H9 (cell line): ENCODE measurements around the gene PTPRR. TPM values are rescaled to one million over a fixed set of nuclear protein-coding genes. Genes with fewer than 3 reads are reported as not detected.

Source experiments
- DNase-seq: peaks from one replicate; pipeline ENCODE4 v3.0.0-alpha.2; 2017
- H2AFZ ChIP-seq: one replicate; pipeline ENCODE4 v1.6.1; 2013; ENCODE audit warnings: mild to moderate bottlenecking, low read length, control low read depth, moderate library complexity
- H2AK5ac ChIP-seq: 2 replicates; pipeline ENCODE4 v1.6.1; 2013; ENCODE audit warnings: low read length, control low read depth, mixed read lengths; ENCODE audit not compliant: insufficient read length
- H2BK120ac ChIP-seq: one replicate; pipeline ENCODE4 v1.6.1; 2013; ENCODE audit warnings: low read depth, mild to moderate bottlenecking, low read length, control low read depth, inconsistent platforms; ENCODE audit not compliant: poor library complexity, severe bottlenecking
- H2BK12ac ChIP-seq: 2 replicates; pipeline ENCODE4 v1.6.1; 2013; ENCODE audit warnings: low read length, control low read depth, mixed read lengths, low read depth; ENCODE audit not compliant: insufficient read length
- H2BK15ac ChIP-seq: 2 replicates; pipeline ENCODE4 v1.6.1; 2013; ENCODE audit warnings: low read depth, low read length, control low read depth
- H2BK20ac ChIP-seq: one replicate; pipeline ENCODE4 v1.6.1; 2013; ENCODE audit warnings: low read depth, mild to moderate bottlenecking, low read length, control low read depth, inconsistent platforms; ENCODE audit not compliant: poor library complexity, severe bottlenecking
- H2BK5ac ChIP-seq: 2 replicates; pipeline ENCODE4 v1.6.1; 2013; ENCODE audit warnings: low read length, control low read depth, mixed read lengths; ENCODE audit not compliant: insufficient read length
- H3K14ac ChIP-seq: 2 replicates; pipeline ENCODE4 v1.6.1; 2013; ENCODE audit warnings: low read length, control low read depth; ENCODE audit not compliant: insufficient read depth
- H3K18ac ChIP-seq: 2 replicates; pipeline ENCODE4 v1.6.1; 2013; ENCODE audit warnings: low read depth, mild to moderate bottlenecking, mixed read lengths, low read length, control low read depth; ENCODE audit not compliant: insufficient read length
- H3K23ac ChIP-seq: 2 replicates; pipeline ENCODE4 v1.6.1; 2013; ENCODE audit warnings: low read length, control low read depth, mixed read lengths, low read depth; ENCODE audit not compliant: insufficient read length
- H3K23me2 ChIP-seq: 2 replicates; pipeline ENCODE4 v1.6.1; 2013; ENCODE audit warnings: low read depth, mild to moderate bottlenecking, mixed read lengths, low read length, control low read depth; ENCODE audit not compliant: insufficient read length, poor library complexity, severe bottlenecking
- H3K27ac ChIP-seq: 2 replicates; pipeline ENCODE4 v1.5.1; 2013; ENCODE audit warnings: low read length, control low read depth, mixed read lengths, low read depth; ENCODE audit not compliant: insufficient read length
- H3K27me3 ChIP-seq: 2 replicates; pipeline ENCODE4 v1.6.1; 2013; ENCODE audit warnings: low read length, control low read depth, inconsistent platforms; ENCODE audit not compliant: insufficient read depth
- H3K4ac ChIP-seq: 2 replicates; pipeline ENCODE4 v1.6.1; 2013; ENCODE audit warnings: low read depth, mild to moderate bottlenecking, control low read depth, inconsistent platforms, low read length, moderate library complexity
- H3K4me1 ChIP-seq: 2 replicates; pipeline ENCODE4 v1.6.1; 2013; ENCODE audit warnings: low read length, control low read depth, inconsistent platforms; ENCODE audit not compliant: insufficient read depth
- H3K4me2 ChIP-seq: 2 replicates; pipeline ENCODE4 v1.6.1; 2013; ENCODE audit warnings: low read length, control low read depth, mixed read lengths; ENCODE audit not compliant: insufficient read length, insufficient read depth
- H3K56ac ChIP-seq: 2 replicates; pipeline ENCODE4 v1.6.1; 2013; ENCODE audit warnings: low read depth, mild to moderate bottlenecking, mixed read lengths, low read length, control low read depth; ENCODE audit not compliant: insufficient read length
- H3K79me1 ChIP-seq: 2 replicates; pipeline ENCODE4 v1.6.1; 2013; ENCODE audit warnings: low read depth, mild to moderate bottlenecking, moderate library complexity, low read length, control low read depth, inconsistent platforms; ENCODE audit not compliant: insufficient read depth, poor library complexity, severe bottlenecking
- H3K79me2 ChIP-seq: 2 replicates; pipeline ENCODE4 v1.6.1; 2013; ENCODE audit warnings: low read length, control low read depth, inconsistent platforms; ENCODE audit not compliant: insufficient read depth
- H3K9ac ChIP-seq: 2 replicates; pipeline ENCODE4 v1.6.1; 2013; ENCODE audit warnings: low read length, control low read depth, mixed read lengths; ENCODE audit not compliant: insufficient read length; ENCODE audit errors: extremely low read depth
- H3K9me3 ChIP-seq: one replicate; pipeline ENCODE4 v1.6.1; 2013; ENCODE audit warnings: low read depth, low read length, inconsistent platforms; ENCODE audit not compliant: control insufficient read depth
- H3T11ph ChIP-seq: one replicate; pipeline ENCODE4 v1.6.1; 2013; ENCODE audit warnings: mild to moderate bottlenecking, low read length, control low read depth, inconsistent platforms
- H4K20me1 ChIP-seq: one replicate; pipeline ENCODE4 v1.6.1; 2013; ENCODE audit not compliant: control insufficient read depth, insufficient read length, insufficient read depth
- H4K5ac ChIP-seq: 2 replicates; pipeline ENCODE4 v1.6.1; 2013; ENCODE audit warnings: low read depth, mild to moderate bottlenecking, mixed read lengths, low read length, control low read depth; ENCODE audit not compliant: insufficient read length
- H4K8ac ChIP-seq: replicated peaks from 2 replicates; pipeline ENCODE4 v1.6.1; 2013; ENCODE audit warnings: low read length, control low read depth, mixed read lengths, low read depth; ENCODE audit not compliant: insufficient read length
- H4K91ac ChIP-seq: 2 replicates; pipeline ENCODE4 v1.6.1; 2013; ENCODE audit warnings: low read depth, mild to moderate bottlenecking, moderate library complexity, mixed read lengths, low read length, control low read depth; ENCODE audit not compliant: insufficient read length
- H3K27ac Mint-ChIP-seq, 3 experiments: 2 replicates in 2 of 3; 3 replicates in 1 of 3; pipeline ENCODE4 v1.8.0; 2020 to 2021; ENCODE audit warnings: mixed read lengths in 3 of 3, mild to moderate bottlenecking in 1 of 3, moderate library complexity in 1 of 3
- H3K27me3 Mint-ChIP-seq: 2 replicates; pipeline ENCODE4 v1.8.0; 2021; ENCODE audit warnings: low read depth, mild to moderate bottlenecking, moderate library complexity, mixed read lengths
- H3K36me3 Mint-ChIP-seq, 3 experiments: 2 replicates in 2 of 3; 3 replicates in 1 of 3; pipeline ENCODE4 v1.8.0; 2020 to 2021; ENCODE audit warnings: low read depth in 3 of 3, mixed read lengths in 3 of 3; ENCODE audit not compliant: insufficient read depth in 1 of 3
- H3K4me1 Mint-ChIP-seq, 2 experiments: 2 replicates each; pipeline ENCODE4 v1.8.0; 2020; ENCODE audit warnings: mixed read lengths in 2 of 2
- H3K4me3 Mint-ChIP-seq, 2 experiments: 2 replicates in 1 of 2; 3 replicates in 1 of 2; pipeline ENCODE4 v1.8.0; 2020 to 2021; ENCODE audit warnings: mild to moderate bottlenecking in 2 of 2, mixed read lengths in 2 of 2, moderate library complexity in 1 of 2
- H3K9me3 Mint-ChIP-seq, 2 experiments: 2 replicates in 1 of 2; 3 replicates in 1 of 2; pipeline ENCODE4 v1.8.0; 2020; ENCODE audit warnings: mild to moderate bottlenecking in 2 of 2, mixed read lengths in 2 of 2, moderate library complexity in 1 of 2
- WGBS: extraction: QIAGEN DNeasy Blood & Tissue Kit; methylation state at CpG from one replicate; pipeline ENCODE4 v1.1.7; 2013; ENCODE audit warnings: missing lambda C conversion rate, low lambda C conversion rate, mixed read lengths; ENCODE audit not compliant: insufficient read length; ENCODE audit errors: extremely low coverage; 5-methylcytosine and 5-hydroxymethylcytosine counted together
- total RNA-seq: library from RNA; stranded (reverse); gene quantifications from 2 replicates; pipeline ENCODE4 v1.2.1, GENCODE V29; 2021
- TF ChIP-seq, protein P1 (sequence below): fragments of 200-600 bp; sonication (generic); conservative IDR thresholded peaks from 3 replicates; pipeline ENCODE4 v1.8.0; 2021; ENCODE audit warnings: antibody characterized with exemption, mild to moderate bottlenecking

The PTPRR gene
- total RNA-seq, 1 experiment from 2014 or later, result 0.22 TPM

- Histone ChIP-seq H3K27me3 (no peaks in the 10 kb centered on the region), H3K4me1 (no peaks in the 10 kb centered on the region), H4K91ac (no peak overlapping the region), H3T11ph (no peak overlapping the region), H3K18ac (no peak overlapping the region), H3K9me3 (no peaks in the 10 kb centered on the region), H2BK20ac (no peak overlapping the region), H3K79me1 (no peaks in the 10 kb centered on the region), H3K9ac (no peak overlapping the region), H3K4me2 (no peak overlapping the region), H3K4ac (no peak overlapping the region), H3K27ac (no peak overlapping the region), H2BK120ac (no peak overlapping the region), H3K14ac (no peak overlapping the region), H2AK5ac (no peak overlapping the region), H4K5ac (no peak overlapping the region), H4K20me1 (no peaks in the 10 kb centered on the region), H2AFZ (no peak overlapping the region), H2BK12ac (no peak overlapping the region), H4K8ac (no peak overlapping the region), H2BK5ac (no peak overlapping the region), H3K23ac (no peak overlapping the region), H3K23me2 (no peaks in the 10 kb centered on the region), H3K79me2 (no peaks in the 10 kb centered on the region), H3K56ac (no peak overlapping the region), H2BK15ac (no peak overlapping the region)
- no CpG with 5 or more reads among the region's 4 CpGs for WGBS
- TF ChIP-seq, protein P1, sequence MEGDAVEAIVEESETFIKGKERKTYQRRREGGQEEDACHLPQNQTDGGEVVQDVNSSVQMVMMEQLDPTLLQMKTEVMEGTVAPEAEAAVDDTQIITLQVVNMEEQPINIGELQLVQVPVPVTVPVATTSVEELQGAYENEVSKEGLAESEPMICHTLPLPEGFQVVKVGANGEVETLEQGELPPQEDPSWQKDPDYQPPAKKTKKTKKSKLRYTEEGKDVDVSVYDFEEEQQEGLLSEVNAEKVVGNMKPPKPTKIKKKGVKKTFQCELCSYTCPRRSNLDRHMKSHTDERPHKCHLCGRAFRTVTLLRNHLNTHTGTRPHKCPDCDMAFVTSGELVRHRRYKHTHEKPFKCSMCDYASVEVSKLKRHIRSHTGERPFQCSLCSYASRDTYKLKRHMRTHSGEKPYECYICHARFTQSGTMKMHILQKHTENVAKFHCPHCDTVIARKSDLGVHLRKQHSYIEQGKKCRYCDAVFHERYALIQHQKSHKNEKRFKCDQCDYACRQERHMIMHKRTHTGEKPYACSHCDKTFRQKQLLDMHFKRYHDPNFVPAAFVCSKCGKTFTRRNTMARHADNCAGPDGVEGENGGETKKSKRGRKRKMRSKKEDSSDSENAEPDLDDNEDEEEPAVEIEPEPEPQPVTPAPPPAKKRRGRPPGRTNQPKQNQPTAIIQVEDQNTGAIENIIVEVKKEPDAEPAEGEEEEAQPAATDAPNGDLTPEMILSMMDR, result peak; percentile 82
- Mint-ChIP-seq H3K4me1 (0 out of 4 replicates have a peak, but pooled peaks cover 0 to 3% of the 10 kb centered on the region in 2 experiments), H3K9me3 (peaks cover 7 to 10% of the 10 kb centered on the region in 2 experiments), H3K4me3 (no peak overlapping the region), H3K27me3 (no peaks in the 10 kb centered on the region), H3K27ac (no peak overlapping the region), H3K36me3 (peaks cover 4 to 12% (median 7%) of the 10 kb centered on the region in 3 experiments; a peak in 4 of 7 replicates)
- DNase-seq, result no peak
These were observed 187.2 kb downstream of the PTPRR start for GRCh38 chr12:70733385-70733784.
